H9 (cell line): ENCODE measurements around the gene SERPINA10. TPM values are rescaled to one million over a fixed set of nuclear protein-coding genes. Genes with fewer than 3 reads are reported as not detected.

Experiments used
- DNase-seq: peaks from one replicate; pipeline ENCODE4 v3.0.0-alpha.2; 2017
- H2AFZ ChIP-seq: one replicate; pipeline ENCODE4 v1.6.1; 2013; ENCODE audit warnings: mild to moderate bottlenecking, low read length, control low read depth, moderate library complexity
- H2AK5ac ChIP-seq: 2 replicates; pipeline ENCODE4 v1.6.1; 2013; ENCODE audit warnings: low read length, control low read depth, mixed read lengths; ENCODE audit not compliant: insufficient read length
- H2BK120ac ChIP-seq: one replicate; pipeline ENCODE4 v1.6.1; 2013; ENCODE audit warnings: low read depth, mild to moderate bottlenecking, low read length, control low read depth, inconsistent platforms; ENCODE audit not compliant: poor library complexity, severe bottlenecking
- H2BK12ac ChIP-seq: 2 replicates; pipeline ENCODE4 v1.6.1; 2013; ENCODE audit warnings: low read length, control low read depth, mixed read lengths, low read depth; ENCODE audit not compliant: insufficient read length
- H2BK15ac ChIP-seq: 2 replicates; pipeline ENCODE4 v1.6.1; 2013; ENCODE audit warnings: low read depth, low read length, control low read depth
- H2BK20ac ChIP-seq: one replicate; pipeline ENCODE4 v1.6.1; 2013; ENCODE audit warnings: low read depth, mild to moderate bottlenecking, low read length, control low read depth, inconsistent platforms; ENCODE audit not compliant: poor library complexity, severe bottlenecking
- H2BK5ac ChIP-seq: 2 replicates; pipeline ENCODE4 v1.6.1; 2013; ENCODE audit warnings: low read length, control low read depth, mixed read lengths; ENCODE audit not compliant: insufficient read length
- H3K14ac ChIP-seq: 2 replicates; pipeline ENCODE4 v1.6.1; 2013; ENCODE audit warnings: low read length, control low read depth; ENCODE audit not compliant: insufficient read depth
- H3K18ac ChIP-seq: 2 replicates; pipeline ENCODE4 v1.6.1; 2013; ENCODE audit warnings: low read depth, mild to moderate bottlenecking, mixed read lengths, low read length, control low read depth; ENCODE audit not compliant: insufficient read length
- H3K23ac ChIP-seq: 2 replicates; pipeline ENCODE4 v1.6.1; 2013; ENCODE audit warnings: low read length, control low read depth, mixed read lengths, low read depth; ENCODE audit not compliant: insufficient read length
- H3K23me2 ChIP-seq: 2 replicates; pipeline ENCODE4 v1.6.1; 2013; ENCODE audit warnings: low read depth, mild to moderate bottlenecking, mixed read lengths, low read length, control low read depth; ENCODE audit not compliant: insufficient read length, poor library complexity, severe bottlenecking
- H3K27ac ChIP-seq: 2 replicates; pipeline ENCODE4 v1.5.1; 2013; ENCODE audit warnings: low read length, control low read depth, mixed read lengths, low read depth; ENCODE audit not compliant: insufficient read length
- H3K27me3 ChIP-seq: 2 replicates; pipeline ENCODE4 v1.6.1; 2013; ENCODE audit warnings: low read length, control low read depth, inconsistent platforms; ENCODE audit not compliant: insufficient read depth
- H3K4ac ChIP-seq: 2 replicates; pipeline ENCODE4 v1.6.1; 2013; ENCODE audit warnings: low read depth, mild to moderate bottlenecking, control low read depth, inconsistent platforms, low read length, moderate library complexity
- H3K4me1 ChIP-seq: 2 replicates; pipeline ENCODE4 v1.6.1; 2013; ENCODE audit warnings: low read length, control low read depth, inconsistent platforms; ENCODE audit not compliant: insufficient read depth
- H3K4me2 ChIP-seq: 2 replicates; pipeline ENCODE4 v1.6.1; 2013; ENCODE audit warnings: low read length, control low read depth, mixed read lengths; ENCODE audit not compliant: insufficient read length, insufficient read depth
- H3K56ac ChIP-seq: 2 replicates; pipeline ENCODE4 v1.6.1; 2013; ENCODE audit warnings: low read depth, mild to moderate bottlenecking, mixed read lengths, low read length, control low read depth; ENCODE audit not compliant: insufficient read length
- H3K79me1 ChIP-seq: 2 replicates; pipeline ENCODE4 v1.6.1; 2013; ENCODE audit warnings: low read depth, mild to moderate bottlenecking, moderate library complexity, low read length, control low read depth, inconsistent platforms; ENCODE audit not compliant: insufficient read depth, poor library complexity, severe bottlenecking
- H3K79me2 ChIP-seq: 2 replicates; pipeline ENCODE4 v1.6.1; 2013; ENCODE audit warnings: low read length, control low read depth, inconsistent platforms; ENCODE audit not compliant: insufficient read depth
- H3K9ac ChIP-seq: 2 replicates; pipeline ENCODE4 v1.6.1; 2013; ENCODE audit warnings: low read length, control low read depth, mixed read lengths; ENCODE audit not compliant: insufficient read length; ENCODE audit errors: extremely low read depth
- H3K9me3 ChIP-seq: one replicate; pipeline ENCODE4 v1.6.1; 2013; ENCODE audit warnings: low read depth, low read length, inconsistent platforms; ENCODE audit not compliant: control insufficient read depth
- H3T11ph ChIP-seq: one replicate; pipeline ENCODE4 v1.6.1; 2013; ENCODE audit warnings: mild to moderate bottlenecking, low read length, control low read depth, inconsistent platforms
- H4K20me1 ChIP-seq: one replicate; pipeline ENCODE4 v1.6.1; 2013; ENCODE audit not compliant: control insufficient read depth, insufficient read length, insufficient read depth
- H4K5ac ChIP-seq: 2 replicates; pipeline ENCODE4 v1.6.1; 2013; ENCODE audit warnings: low read depth, mild to moderate bottlenecking, mixed read lengths, low read length, control low read depth; ENCODE audit not compliant: insufficient read length
- H4K8ac ChIP-seq: replicated peaks from 2 replicates; pipeline ENCODE4 v1.6.1; 2013; ENCODE audit warnings: low read length, control low read depth, mixed read lengths, low read depth; ENCODE audit not compliant: insufficient read length
- H4K91ac ChIP-seq: 2 replicates; pipeline ENCODE4 v1.6.1; 2013; ENCODE audit warnings: low read depth, mild to moderate bottlenecking, moderate library complexity, mixed read lengths, low read length, control low read depth; ENCODE audit not compliant: insufficient read length
- H3K27ac Mint-ChIP-seq, 3 experiments: 2 replicates in 2 of 3; 3 replicates in 1 of 3; pipeline ENCODE4 v1.8.0; 2020 to 2021; ENCODE audit warnings: mixed read lengths in 3 of 3, mild to moderate bottlenecking in 1 of 3, moderate library complexity in 1 of 3
- H3K27me3 Mint-ChIP-seq: 2 replicates; pipeline ENCODE4 v1.8.0; 2021; ENCODE audit warnings: low read depth, mild to moderate bottlenecking, moderate library complexity, mixed read lengths
- H3K36me3 Mint-ChIP-seq, 3 experiments: 2 replicates in 2 of 3; 3 replicates in 1 of 3; pipeline ENCODE4 v1.8.0; 2020 to 2021; ENCODE audit warnings: low read depth in 3 of 3, mixed read lengths in 3 of 3; ENCODE audit not compliant: insufficient read depth in 1 of 3
- H3K4me1 Mint-ChIP-seq, 2 experiments: 2 replicates each; pipeline ENCODE4 v1.8.0; 2020; ENCODE audit warnings: mixed read lengths in 2 of 2
- H3K4me3 Mint-ChIP-seq, 2 experiments: 2 replicates in 1 of 2; 3 replicates in 1 of 2; pipeline ENCODE4 v1.8.0; 2020 to 2021; ENCODE audit warnings: mild to moderate bottlenecking in 2 of 2, mixed read lengths in 2 of 2, moderate library complexity in 1 of 2
- H3K9me3 Mint-ChIP-seq, 2 experiments: 2 replicates in 1 of 2; 3 replicates in 1 of 2; pipeline ENCODE4 v1.8.0; 2020; ENCODE audit warnings: mild to moderate bottlenecking in 2 of 2, mixed read lengths in 2 of 2, moderate library complexity in 1 of 2
- CTCF ChIP-seq: fragments of 200-600 bp; sonication (generic); conservative IDR thresholded peaks from 3 replicates; pipeline ENCODE4 v1.8.0; 2021; ENCODE audit warnings: antibody characterized with exemption, mild to moderate bottlenecking
- WGBS: extraction: QIAGEN DNeasy Blood & Tissue Kit; methylation state at CpG from one replicate; pipeline ENCODE4 v1.1.7; 2013; ENCODE audit warnings: missing lambda C conversion rate, low lambda C conversion rate, mixed read lengths; ENCODE audit not compliant: insufficient read length; ENCODE audit errors: extremely low coverage; 5-methylcytosine and 5-hydroxymethylcytosine counted together
- total RNA-seq: library from RNA; stranded (reverse); gene quantifications from 2 replicates; pipeline ENCODE4 v1.2.1, GENCODE V29; 2021

SERPINA10 gene
- total RNA-seq, 1 experiment from 2014 or later = not detected

- Mint-ChIP-seq H3K27me3 (peaks cover 11% of the 10 kb centered on the region), H3K4me3 (no peak overlapping the region), H3K36me3 (peaks cover 3 to 8% (median 4%) of the 10 kb centered on the region in 3 experiments; a peak in 4 of 7 replicates), H3K9me3 (peaks cover 14 to 18% of the 10 kb centered on the region in 2 experiments), H3K4me1 (no peaks in the 10 kb centered on the region), H3K27ac (no peak overlapping the region)
- Histone ChIP-seq H4K5ac (no peak overlapping the region), H3K4me2 (no peak overlapping the region), H3K79me1 (no peaks in the 10 kb centered on the region), H2AFZ (no peak overlapping the region), H4K91ac (no peak overlapping the region), H3K27me3 (no peaks in the 10 kb centered on the region), H2BK5ac (no peak overlapping the region), H3K14ac (no peak overlapping the region), H3K56ac (no peak overlapping the region), H4K8ac (no peak overlapping the region), H3K23ac (no peak overlapping the region), H3K9ac (no peak overlapping the region), H3K9me3 (no peaks in the 10 kb centered on the region), H2BK15ac (no peak overlapping the region), H3K18ac (no peak overlapping the region), H3K23me2 (no peaks in the 10 kb centered on the region), H3K4me1 (no peaks in the 10 kb centered on the region), H3K79me2 (no peaks in the 10 kb centered on the region), H3K27ac (no peak overlapping the region), H2BK12ac (no peak overlapping the region), H3K4ac (no peak overlapping the region), H4K20me1 (no peaks in the 10 kb centered on the region), H2BK20ac (no peak overlapping the region), H2AK5ac (no peak overlapping the region), H2BK120ac (no peak overlapping the region), H3T11ph (no peak overlapping the region)
- DNase-seq = no peak
- WGBS = no CpG with 5 or more reads among the region's 10 CpGs
- TF ChIP-seq CTCF = no peak
Measured at GRCh38 chr14:94309721-94310120, 16.7 kb upstream of the SERPINA10 start.
